Measurements from ENCODE around the gene RASAL3. TPM values are rescaled to one million over a fixed set of nuclear protein-coding genes. Genes with fewer than 3 reads are reported as not detected.

Gene RASAL3
- total RNA-seq, 1 experiment from 2014 or later, result not detected

DNA sequence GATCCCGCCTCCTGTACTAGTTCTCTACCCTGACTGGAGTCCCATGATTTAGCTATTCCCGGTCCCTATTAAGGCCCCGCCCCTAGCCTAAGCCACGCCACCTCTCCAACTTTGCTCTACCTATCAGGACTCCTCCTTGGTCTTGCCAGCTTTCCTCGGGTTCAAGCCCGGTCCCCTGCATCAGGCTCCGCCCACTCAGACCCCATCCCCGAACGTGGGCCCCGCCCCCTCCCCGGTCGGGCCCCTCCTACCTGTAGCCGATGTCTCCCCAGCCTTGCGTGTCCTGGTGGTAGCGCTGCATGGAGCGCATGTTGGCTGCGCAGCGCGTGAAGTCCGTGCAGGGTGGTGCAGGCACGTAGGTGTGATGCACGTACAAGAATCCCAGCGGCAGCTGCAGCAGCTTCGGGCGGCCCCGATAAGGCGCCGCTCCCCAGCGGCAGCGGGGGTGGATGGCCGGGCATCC, 7.3 kb upstream of the RASAL3 start:
- Histone ChIP-seq H3K9ac (ENCODE audit: low read length) (no peak overlapping the region), H2AFZ (ENCODE audit: low read length) (no peak overlapping the region), H3K79me2 (ENCODE audit: low read length) (no peaks in the 10 kb centered on the region), H3K9me3 (ENCODE audit: low read length) (no peaks in the 10 kb centered on the region), H3K9me2 (replicated peaks; ENCODE audit: low read length) (no peaks in the 10 kb centered on the region), H3K4me2 (ENCODE audit: low read length) (no peak overlapping the region), H4K20me1 (ENCODE audit: low read length) (no peaks in the 10 kb centered on the region; the same call in 1 of the 2 replicates), H3K36me3 (ENCODE audit: low read depth, low read length) (no peaks in the 10 kb centered on the region), H3K4me1 (ENCODE audit: insufficient read depth, low read length) (peaks cover 8% of the 10 kb centered on the region), H3F3A (ENCODE audit: low read length, unreplicated experiment) (no peaks in the 10 kb centered on the region), H3K27me3 (ENCODE audit: low read length) (no peaks in the 10 kb centered on the region), H3K4me3 (ENCODE audit: low read length) (no peak overlapping the region), H3K27ac (ENCODE audit: low read length) (no peak overlapping the region)
- no TSS peak for BruUV-seq (replicated peaks)
- intact Hi-C loops (cut with micrococcal nuclease), result no loop called here
- ATAC-seq (no peak), DNase-seq (no peak)
- TF ChIP-seq, protein P1, sequence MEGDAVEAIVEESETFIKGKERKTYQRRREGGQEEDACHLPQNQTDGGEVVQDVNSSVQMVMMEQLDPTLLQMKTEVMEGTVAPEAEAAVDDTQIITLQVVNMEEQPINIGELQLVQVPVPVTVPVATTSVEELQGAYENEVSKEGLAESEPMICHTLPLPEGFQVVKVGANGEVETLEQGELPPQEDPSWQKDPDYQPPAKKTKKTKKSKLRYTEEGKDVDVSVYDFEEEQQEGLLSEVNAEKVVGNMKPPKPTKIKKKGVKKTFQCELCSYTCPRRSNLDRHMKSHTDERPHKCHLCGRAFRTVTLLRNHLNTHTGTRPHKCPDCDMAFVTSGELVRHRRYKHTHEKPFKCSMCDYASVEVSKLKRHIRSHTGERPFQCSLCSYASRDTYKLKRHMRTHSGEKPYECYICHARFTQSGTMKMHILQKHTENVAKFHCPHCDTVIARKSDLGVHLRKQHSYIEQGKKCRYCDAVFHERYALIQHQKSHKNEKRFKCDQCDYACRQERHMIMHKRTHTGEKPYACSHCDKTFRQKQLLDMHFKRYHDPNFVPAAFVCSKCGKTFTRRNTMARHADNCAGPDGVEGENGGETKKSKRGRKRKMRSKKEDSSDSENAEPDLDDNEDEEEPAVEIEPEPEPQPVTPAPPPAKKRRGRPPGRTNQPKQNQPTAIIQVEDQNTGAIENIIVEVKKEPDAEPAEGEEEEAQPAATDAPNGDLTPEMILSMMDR (conservative IDR thresholded peaks at IDR 0.05; ENCODE audit: low read depth, low read length), result no peak
- no peak for TF ChIP-seq EZH2 (IDR thresholded peaks at IDR 0.05; ENCODE audit: low read length, unreplicated experiment)
- TF ChIP-seq EZH2phosphoT487 (IDR thresholded peaks at IDR 0.05; ENCODE audit: borderline replicate concordance, low read length), result no peak
- ChIA-PET CTCF (no interaction called here), POLR2A (ENCODE audit: unreplicated experiment) (no interaction called here)

- DNase-seq, result no peak
- ChIA-PET POLR2A (ENCODE audit: unreplicated experiment) (no interaction called here), CTCF (no interaction called here)
- Histone ChIP-seq H4K20me1 (ENCODE audit: low read length) (no peaks in the 10 kb centered on the region; the same call in 1 of the 2 replicates), H3K27ac (ENCODE audit: low read length) (no peak overlapping the region), H3K4me3 (ENCODE audit: low read length) (no peak overlapping the region), H3K79me2 (ENCODE audit: low read length) (no peaks in the 10 kb centered on the region), H3K9me2 (replicated peaks; ENCODE audit: low read length) (no peaks in the 10 kb centered on the region), H3K9me3 (ENCODE audit: low read length) (no peaks in the 10 kb centered on the region), H3K4me1 (ENCODE audit: insufficient read depth, low read length) (peaks cover 14% of the 10 kb centered on the region), H3K36me3 (ENCODE audit: low read depth, low read length) (no peaks in the 10 kb centered on the region), H3K27me3 (ENCODE audit: low read length) (no peaks in the 10 kb centered on the region), H3F3A (ENCODE audit: low read length, unreplicated experiment) (no peaks in the 10 kb centered on the region), H3K4me2 (ENCODE audit: low read length) (no peak overlapping the region), H3K9ac (ENCODE audit: low read length) (no peak overlapping the region), H2AFZ (ENCODE audit: low read length) (no peak overlapping the region)
- intact Hi-C loops (cut with micrococcal nuclease), result no loop called here
- no peak for ATAC-seq
- no peak for TF ChIP-seq EZH2phosphoT487 (IDR thresholded peaks at IDR 0.05; ENCODE audit: borderline replicate concordance, low read length)
- TF ChIP-seq, protein P1 (conservative IDR thresholded peaks at IDR 0.05; ENCODE audit: low read depth, low read length), result no peak
- TF ChIP-seq EZH2 (IDR thresholded peaks at IDR 0.05; ENCODE audit: low read length, unreplicated experiment), result no peak
- no TSS peak for BruUV-seq (replicated peaks)
Measured at GRCh38 chr19:15469513-15470297, 5.4 kb upstream of the RASAL3 start.

All from PC-3 (cell line).